ENCODE results near the gene CD7.

Gene CD7

GRCh38 chr17:82274134-82275020 lies 43.0 kb downstream of the CD7 start:
- ChIA-PET POLR2A (interaction anchor here (0.6 to 3.4 kb wide), 14 partner anchors 8 to 150 kb away, joined by 3 to 28 read pairs (median 5); no protein-coding TSS in a partner anchor), CTCF (interaction anchor here (0.5 to 0.9 kb wide), 4 partner anchors 13 to 75 kb away, joined by 3 to 4 read pairs (median 3); no protein-coding TSS in a partner anchor)
- peak overlapping the region; percentile 100; the same call in 1 of the 2 replicates for H3K27ac ChIP-seq (ENCODE audit: extremely low read depth, low read depth, low read length)
- no peaks in the 10 kb centered on the region for H3K9me3 ChIP-seq (ENCODE audit: control insufficient read depth, insufficient read depth, low read depth, low read length)
- peaks cover 16 to 35% of the 10 kb centered on the region in 2 experiments; a peak in 2 of 3 replicates for H3K36me3 ChIP-seq (ENCODE audit: control insufficient read depth in 2 of 2, insufficient read depth in 1 of 2, low read length in 2 of 2)
- peaks cover 11% of the 10 kb centered on the region for H3K4me1 ChIP-seq (ENCODE audit: control insufficient read depth, insufficient read depth, low read length)
- H3K4me3 ChIP-seq (ENCODE audit: low read depth, low read length) = no peak overlapping the region
- TF ChIP-seq ZNF76 (tag by site-specific recombination; IDR thresholded peaks at IDR 0.05; ENCODE audit: borderline replicate concordance, low read depth) (no peak), SCRT2 (tag by site-specific recombination; IDR thresholded peaks at IDR 0.05) (peak; percentile 56), ZIC2 (tag by site-specific recombination; IDR thresholded peaks at IDR 0.05) (no peak), ZNF114 (tag by site-specific recombination; IDR thresholded peaks at IDR 0.05) (no peak), SCRT1 (tag by site-specific recombination; IDR thresholded peaks at IDR 0.05; ENCODE audit: borderline replicate concordance) (peak; percentile 69), ZBTB20 (tag by site-specific recombination; IDR thresholded peaks at IDR 0.05) (no peak)

DNA sequence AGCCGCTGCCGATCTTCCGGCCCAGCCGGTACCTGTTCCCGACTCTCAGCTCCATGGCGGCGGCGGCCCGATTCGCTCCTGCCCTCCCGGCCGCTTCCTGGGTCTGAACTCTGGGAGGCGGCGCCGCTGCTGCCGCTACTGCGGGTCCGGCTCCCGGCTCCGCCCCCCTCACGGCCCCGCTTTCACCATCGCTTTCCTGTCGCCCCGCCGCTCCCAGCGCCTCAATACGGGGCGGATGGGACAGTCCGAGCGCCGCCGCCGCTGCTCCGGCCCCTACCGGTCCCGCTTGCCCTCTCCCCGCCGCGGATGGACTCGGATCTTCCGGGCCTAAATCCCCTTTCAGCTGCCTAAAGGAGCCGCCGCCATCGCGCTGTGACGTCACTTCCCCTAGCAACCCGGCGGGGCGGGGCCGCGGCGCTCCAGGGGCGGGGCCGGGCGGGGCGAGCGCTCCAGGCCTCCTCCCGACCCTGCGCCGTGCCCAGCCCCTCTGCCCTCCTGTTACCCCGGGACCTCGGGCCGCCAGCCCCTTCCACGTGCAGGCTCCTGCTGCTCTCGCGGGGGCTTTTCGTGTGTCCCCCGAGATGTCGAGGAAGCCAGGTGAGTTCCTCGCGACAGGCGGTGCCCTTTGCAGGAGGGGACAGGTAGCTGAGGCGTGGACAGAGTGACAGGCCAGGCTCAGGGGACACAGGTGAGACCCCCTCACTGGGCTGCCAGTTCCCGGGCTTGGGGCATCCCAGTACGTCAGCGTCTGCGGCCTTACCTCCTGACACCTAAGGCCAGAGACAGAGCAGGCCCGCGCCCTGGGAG lies 43.9 kb downstream of the CD7 start, which contains the start of gene CSNK1D:
TSS of gene CSNK1D (minus strand) at position 374 of the 807 bp plus-strand sequence. CDS start at position 55, 319 bp downstream.
- Histone ChIP-seq H3K36me3 (ENCODE audit: control insufficient read depth in 2 of 2, insufficient read depth in 1 of 2, low read length in 2 of 2) (peaks cover 20 to 44% of the 10 kb centered on the region in 2 experiments; a peak in 2 of 3 replicates), H3K4me3 (ENCODE audit: low read depth, low read length) (peak within 1 kb of the TSS; percentile 87), H3K4me1 (ENCODE audit: control insufficient read depth, insufficient read depth, low read length) (peaks cover 19% of the 10 kb centered on the region), H3K9me3 (ENCODE audit: control insufficient read depth, insufficient read depth, low read depth, low read length) (no peaks in the 10 kb centered on the region), H3K27ac (ENCODE audit: extremely low read depth, low read depth, low read length) (peak within 1 kb of the TSS; percentile 100)
- CTCF ChIA-PET = interaction anchor here (0.7 kb wide), 1 partner anchor 12 kb away, joined by 3 read pairs; no protein-coding TSS in a partner anchor
- POLR2A ChIA-PET = interaction anchor here (0.6 to 3.4 kb wide), 15 partner anchors 9 to 575 kb away, joined by 3 to 28 read pairs (median 4); no protein-coding TSS in a partner anchor
- TF ChIP-seq MZF1 (tag by site-specific recombination; IDR thresholded peaks at IDR 0.05; ENCODE audit: borderline replicate concordance) (peak; percentile 93), ZNF561 (tag by site-specific recombination; IDR thresholded peaks at IDR 0.05; ENCODE audit: borderline replicate concordance) (peak; percentile 84), ZNF184 (tag by site-specific recombination; IDR thresholded peaks at IDR 0.05) (peak; percentile 85), CTCF (tag by site-specific recombination; IDR thresholded peaks at IDR 0.05) (peak; percentile 62), OSR2 (tag by site-specific recombination; IDR thresholded peaks at IDR 0.05) (peak; percentile 85), GLIS2 (tag by site-specific recombination; IDR thresholded peaks at IDR 0.05) (peak; percentile 68; the same call in 1 of the 2 replicates), BCL11A (tag by site-specific recombination; IDR thresholded peaks at IDR 0.05; ENCODE audit: low read depth) (0 out of 2 replicates have a peak, but pooled peaks have one; percentile 25), ZNF624 (tag by site-specific recombination; IDR thresholded peaks at IDR 0.05) (no peak), ZEB2 (tag by site-specific recombination; IDR thresholded peaks at IDR 0.05) (peak; percentile 90; the same call in 1 of the 2 replicates), ZNF239 (tag by site-specific recombination; IDR thresholded peaks at IDR 0.05) (no peak), ZNF677 (tag by site-specific recombination; IDR thresholded peaks at IDR 0.05) (no peak), ZNF112 (tag by site-specific recombination; IDR thresholded peaks at IDR 0.05) (no peak), ZBTB8A (tag by site-specific recombination; IDR thresholded peaks at IDR 0.05) (peak; percentile 67), PRDM1 (tag by site-specific recombination; IDR thresholded peaks at IDR 0.05) (no peak), ZNF664 (tag by site-specific recombination; IDR thresholded peaks at IDR 0.05) (0 out of 2 replicates have a peak, but pooled peaks have one; percentile 28), OVOL3 (tag by site-specific recombination; IDR thresholded peaks at IDR 0.05) (peak; percentile 71; the same call in 1 of the 2 replicates), ZNF24 (tag by site-specific recombination; IDR thresholded peaks at IDR 0.05) (peak; percentile 65; the same call in 1 of the 2 replicates), ZBTB44 (tag by site-specific recombination; IDR thresholded peaks at IDR 0.05) (no peak)
- TF ChIP-seq, protein P1, sequence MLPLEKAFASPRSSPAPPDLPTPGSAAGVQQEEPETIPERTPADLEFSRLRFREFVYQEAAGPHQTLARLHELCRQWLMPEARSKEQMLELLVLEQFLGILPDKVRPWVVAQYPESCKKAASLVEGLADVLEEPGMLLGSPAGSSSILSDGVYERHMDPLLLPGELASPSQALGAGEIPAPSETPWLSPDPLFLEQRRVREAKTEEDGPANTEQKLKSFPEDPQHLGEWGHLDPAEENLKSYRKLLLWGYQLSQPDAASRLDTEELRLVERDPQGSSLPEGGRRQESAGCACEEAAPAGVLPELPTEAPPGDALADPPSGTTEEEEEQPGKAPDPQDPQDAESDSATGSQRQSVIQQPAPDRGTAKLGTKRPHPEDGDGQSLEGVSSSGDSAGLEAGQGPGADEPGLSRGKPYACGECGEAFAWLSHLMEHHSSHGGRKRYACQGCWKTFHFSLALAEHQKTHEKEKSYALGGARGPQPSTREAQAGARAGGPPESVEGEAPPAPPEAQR (tag by site-specific recombination; IDR thresholded peaks at IDR 0.05) = peak; percentile 70

Data from HEK293 (cell line).